Measurements from ENCODE around the gene ASIC2.
A peak's percentile ranks its signal among the peaks of the same experiment; 100 is the strongest.

ASIC2 gene

DNA sequence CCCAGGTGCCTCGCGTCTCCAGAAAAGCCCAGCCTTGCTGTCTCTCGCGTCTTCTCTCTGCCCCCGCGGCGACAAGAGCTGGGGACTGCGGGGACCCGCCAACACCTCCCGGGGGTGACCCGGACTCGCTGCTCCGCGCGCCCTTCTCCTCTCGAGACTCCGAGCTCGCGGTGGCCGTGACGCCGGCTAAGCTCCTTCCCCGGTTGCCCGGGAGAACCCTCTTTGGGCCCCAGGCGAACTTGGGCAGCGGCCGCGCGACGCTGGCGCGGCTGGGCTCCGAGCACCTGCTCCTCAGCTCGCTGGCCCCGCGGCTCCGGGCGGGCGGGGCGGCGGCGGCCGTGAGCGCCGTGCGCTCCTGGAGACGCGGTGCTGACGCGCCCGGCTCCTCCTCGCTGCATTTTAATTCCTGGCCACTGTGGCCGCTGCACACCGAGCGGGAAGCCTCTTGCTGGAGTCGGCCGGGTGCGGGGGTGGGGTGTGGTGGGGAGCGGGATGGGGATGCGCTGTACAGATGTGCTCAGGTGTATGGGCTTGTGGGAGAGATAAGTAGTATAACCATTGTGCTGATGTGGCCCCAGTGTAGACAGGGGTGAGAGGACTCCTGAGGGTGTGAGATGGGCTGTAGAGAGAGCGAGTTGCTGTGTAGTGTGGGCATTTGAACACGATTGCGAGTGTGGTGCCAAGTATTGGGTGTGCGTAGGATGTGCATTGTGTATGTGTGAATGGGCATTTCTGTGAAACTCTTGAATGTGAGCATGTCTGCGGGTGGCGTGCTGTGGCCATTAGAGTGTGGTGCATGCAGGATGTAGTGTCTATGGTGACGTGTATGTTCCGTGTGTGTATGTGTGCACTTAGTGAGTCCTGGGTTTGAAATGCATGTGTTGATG is at the start of gene ASIC2:
ASIC2 (minus strand) TSS at position 315 of the 887 bp plus-strand sequence.
- H3K4me1 ChIP-seq (ENCODE audit: control insufficient read depth, insufficient read depth, low read length) = no peaks in the 10 kb centered on the region
- H3K4me3 ChIP-seq (ENCODE audit: low read depth, low read length) = peak within 1 kb of the TSS; percentile 66
- H3K9ac ChIP-seq (ENCODE audit: low read depth, low read length) = no peak within 1 kb of the TSS

DNA sequence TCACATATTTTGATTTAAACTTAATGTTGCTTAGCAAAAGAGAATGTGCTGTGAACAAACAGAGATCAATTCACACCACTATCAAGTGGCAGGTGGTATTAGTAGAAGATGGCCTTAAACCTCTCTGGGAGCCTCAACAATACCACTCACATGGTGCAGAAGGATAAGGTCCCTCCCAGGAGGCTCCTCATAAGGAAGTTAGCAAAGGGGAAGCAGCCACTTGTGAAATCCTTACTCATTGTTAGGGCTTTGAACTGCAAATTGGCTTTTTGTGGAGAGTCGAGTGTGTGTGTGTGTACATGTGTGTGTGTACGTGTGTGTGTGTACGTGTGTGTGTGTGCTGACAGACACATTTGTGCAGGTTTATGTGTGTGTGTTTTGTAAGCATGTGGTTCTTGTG is 48.9 kb upstream of the ASIC2 start:
- no peak overlapping the region for H3K4me3 ChIP-seq (ENCODE audit: low read depth, low read length)
- H3K27me3 ChIP-seq (ENCODE audit: control insufficient read depth, insufficient read depth, low read length) = peaks cover 4% of the 10 kb centered on the region
- no peaks in the 10 kb centered on the region for H3K9me3 ChIP-seq (ENCODE audit: control insufficient read depth, insufficient read depth, low read length)
- no peak overlapping the region for H3K9ac ChIP-seq (ENCODE audit: low read depth, low read length)
- no peaks in the 10 kb centered on the region for H3K36me3 ChIP-seq (ENCODE audit: control insufficient read depth, insufficient read depth, low read length)
- H3K4me1 ChIP-seq (ENCODE audit: control insufficient read depth, insufficient read depth, low read length) = peaks cover 15% of the 10 kb centered on the region

More for the DNA sequence above, at the start of gene ASIC2:
- H3K9me3 ChIP-seq (ENCODE audit: control insufficient read depth, insufficient read depth, low read length) = no peaks in the 10 kb centered on the region
- no peaks in the 10 kb centered on the region for H3K36me3 ChIP-seq (ENCODE audit: control insufficient read depth, insufficient read depth, low read length)
- H3K27me3 ChIP-seq (ENCODE audit: control insufficient read depth, insufficient read depth, low read length) = peaks cover 49% of the 10 kb centered on the region

DNA sequence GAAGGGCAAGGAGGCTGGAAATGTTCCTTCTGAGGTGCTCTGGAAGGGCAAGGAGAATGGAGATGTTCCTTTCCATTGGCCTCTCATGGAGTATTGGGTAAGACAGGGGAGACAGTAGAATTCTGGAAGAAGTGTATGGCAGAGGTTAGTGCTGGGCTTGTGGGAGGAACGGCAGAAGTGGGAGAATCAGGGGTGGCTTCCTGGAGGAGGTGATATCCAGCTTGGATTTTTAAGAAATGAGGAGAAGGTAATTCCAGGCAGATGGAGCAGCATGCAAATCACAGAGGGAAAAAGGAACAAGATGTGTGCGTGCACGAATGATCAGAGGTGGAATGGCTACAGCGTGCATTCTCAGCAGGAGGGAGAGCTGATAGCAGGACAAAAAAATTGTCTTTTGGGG is 45.1 kb upstream of the ASIC2 start:
- peaks cover under 1% of the 10 kb centered on the region for H3K27me3 ChIP-seq (ENCODE audit: control insufficient read depth, insufficient read depth, low read length)
- peaks cover under 1% of the 10 kb centered on the region for H3K4me1 ChIP-seq (ENCODE audit: control insufficient read depth, insufficient read depth, low read length)
- no peaks in the 10 kb centered on the region for H3K36me3 ChIP-seq (ENCODE audit: control insufficient read depth, insufficient read depth, low read length)
- no peaks in the 10 kb centered on the region for H3K9me3 ChIP-seq (ENCODE audit: control insufficient read depth, insufficient read depth, low read length)
- no peak overlapping the region for H3K4me3 ChIP-seq (ENCODE audit: low read depth, low read length)
- no peak overlapping the region for H3K9ac ChIP-seq (ENCODE audit: low read depth, low read length)

- H3K27me3 ChIP-seq (ENCODE audit: control insufficient read depth, insufficient read depth, low read length) = no peaks in the 10 kb centered on the region
- H3K9me3 ChIP-seq (ENCODE audit: control insufficient read depth, insufficient read depth, low read length) = no peaks in the 10 kb centered on the region
- no peak overlapping the region for H3K4me3 ChIP-seq (ENCODE audit: low read depth, low read length)
- H3K4me1 ChIP-seq (ENCODE audit: control insufficient read depth, insufficient read depth, low read length) = no peaks in the 10 kb centered on the region
- H3K36me3 ChIP-seq (ENCODE audit: control insufficient read depth, insufficient read depth, low read length) = no peaks in the 10 kb centered on the region
- H3K9ac ChIP-seq (ENCODE audit: low read depth, low read length) = no peak overlapping the region
These were observed 42.5 kb upstream of the ASIC2 start for GRCh38 chr17:33335491-33336173.

DNA sequence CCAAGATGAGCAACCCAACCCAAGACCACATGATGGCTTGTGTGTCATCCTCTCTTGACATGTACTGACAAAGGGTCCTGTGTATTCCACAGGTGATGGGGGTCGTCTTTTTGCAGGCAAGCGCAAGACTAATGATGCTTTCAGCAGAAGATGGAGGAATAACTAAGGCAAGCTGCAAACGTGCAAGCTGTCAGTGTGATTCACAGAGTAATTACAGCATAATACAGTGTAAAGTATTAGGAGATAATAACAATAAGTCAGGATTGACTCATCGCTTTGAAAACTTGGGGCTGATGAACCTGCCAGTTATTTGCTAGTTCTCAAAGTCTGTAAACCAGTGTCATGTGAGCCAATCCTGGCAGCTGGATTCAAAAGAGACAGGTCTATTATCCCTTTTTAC is 41.6 kb upstream of the ASIC2 start:
- Histone ChIP-seq H3K9ac (ENCODE audit: low read depth, low read length) (no peak overlapping the region), H3K4me1 (ENCODE audit: control insufficient read depth, insufficient read depth, low read length) (no peaks in the 10 kb centered on the region), H3K36me3 (ENCODE audit: control insufficient read depth, insufficient read depth, low read length) (no peaks in the 10 kb centered on the region), H3K27me3 (ENCODE audit: control insufficient read depth, insufficient read depth, low read length) (no peaks in the 10 kb centered on the region), H3K9me3 (ENCODE audit: control insufficient read depth, insufficient read depth, low read length) (no peaks in the 10 kb centered on the region), H3K4me3 (ENCODE audit: low read depth, low read length) (no peak overlapping the region)

GRCh38 chr17:33330877-33331276 is 37.8 kb upstream of the ASIC2 start:
- Histone ChIP-seq H3K9ac (ENCODE audit: low read depth, low read length) (no peak overlapping the region), H3K4me3 (ENCODE audit: low read depth, low read length) (no peak overlapping the region), H3K36me3 (ENCODE audit: control insufficient read depth, insufficient read depth, low read length) (no peaks in the 10 kb centered on the region), H3K27me3 (ENCODE audit: control insufficient read depth, insufficient read depth, low read length) (no peaks in the 10 kb centered on the region), H3K4me1 (ENCODE audit: control insufficient read depth, insufficient read depth, low read length) (no peaks in the 10 kb centered on the region), H3K9me3 (ENCODE audit: control insufficient read depth, insufficient read depth, low read length) (no peaks in the 10 kb centered on the region)

GRCh38 chr17:33328129-33328528 is 35.0 kb upstream of the ASIC2 start:
- Histone ChIP-seq H3K36me3 (ENCODE audit: control insufficient read depth, insufficient read depth, low read length) (no peaks in the 10 kb centered on the region), H3K9ac (ENCODE audit: low read depth, low read length) (no peak overlapping the region)

DNA sequence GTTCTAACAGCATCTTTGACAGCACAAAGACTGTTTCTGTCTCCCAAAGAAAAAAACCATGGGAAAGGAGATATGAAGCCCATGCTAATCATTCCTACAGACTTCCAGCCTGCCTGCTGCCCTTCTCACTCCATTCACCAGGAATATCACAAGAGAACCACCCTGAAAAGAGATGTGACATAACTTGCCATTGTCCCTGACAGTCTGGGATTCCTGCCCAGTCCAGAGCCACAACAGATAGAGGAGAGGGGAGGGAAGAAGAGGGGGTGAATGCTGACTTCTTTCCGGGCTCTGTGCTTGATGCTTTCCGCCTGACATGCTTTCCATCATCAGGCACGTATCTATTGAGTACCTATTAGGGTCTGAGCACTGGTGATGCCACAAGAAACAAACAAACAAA is 31.6 kb upstream of the ASIC2 start:
- peaks cover 6% of the 10 kb centered on the region for H3K27me3 ChIP-seq (ENCODE audit: control insufficient read depth, insufficient read depth, low read length)
- H3K4me3 ChIP-seq (ENCODE audit: low read depth, low read length) = no peak overlapping the region
- H3K9me3 ChIP-seq (ENCODE audit: control insufficient read depth, insufficient read depth, low read length) = no peaks in the 10 kb centered on the region
- H3K9ac ChIP-seq (ENCODE audit: low read depth, low read length) = no peak overlapping the region
- no peaks in the 10 kb centered on the region for H3K36me3 ChIP-seq (ENCODE audit: control insufficient read depth, insufficient read depth, low read length)
- H3K4me1 ChIP-seq (ENCODE audit: control insufficient read depth, insufficient read depth, low read length) = no peaks in the 10 kb centered on the region

More at GRCh38 chr17:33328129-33328528, 35.0 kb upstream of the ASIC2 start:
- Histone ChIP-seq H3K4me3 (ENCODE audit: low read depth, low read length) (no peak overlapping the region), H3K9me3 (ENCODE audit: control insufficient read depth, insufficient read depth, low read length) (no peaks in the 10 kb centered on the region), H3K4me1 (ENCODE audit: control insufficient read depth, insufficient read depth, low read length) (no peaks in the 10 kb centered on the region), H3K27me3 (ENCODE audit: control insufficient read depth, insufficient read depth, low read length) (peaks cover 6% of the 10 kb centered on the region)

DNA sequence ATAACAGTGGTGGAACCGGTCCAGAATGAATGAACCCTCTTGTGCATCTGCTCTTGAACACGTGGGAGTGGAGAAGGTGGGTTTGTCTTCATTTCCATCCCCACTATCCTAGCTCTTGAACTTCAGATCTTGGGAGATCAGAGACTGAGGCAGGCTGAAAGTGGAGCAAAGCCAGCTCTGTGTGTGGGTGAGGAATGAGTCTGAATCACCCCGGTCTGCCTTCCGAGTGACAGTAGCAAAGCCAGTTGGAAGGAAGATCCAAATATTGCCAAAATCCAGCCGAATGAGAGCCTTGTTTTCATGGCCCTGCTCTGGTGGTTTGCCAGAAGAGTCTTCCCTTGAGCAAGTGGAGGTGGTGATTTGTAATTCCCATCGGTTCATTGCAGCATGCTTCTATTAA is 29.0 kb upstream of the ASIC2 start:
- no peaks in the 10 kb centered on the region for H3K9me3 ChIP-seq (ENCODE audit: control insufficient read depth, insufficient read depth, low read length)
- H3K27me3 ChIP-seq (ENCODE audit: control insufficient read depth, insufficient read depth, low read length) = peaks cover 6% of the 10 kb centered on the region
- H3K4me1 ChIP-seq (ENCODE audit: control insufficient read depth, insufficient read depth, low read length) = peaks cover 3% of the 10 kb centered on the region
- no peaks in the 10 kb centered on the region for H3K36me3 ChIP-seq (ENCODE audit: control insufficient read depth, insufficient read depth, low read length)
- H3K4me3 ChIP-seq (ENCODE audit: low read depth, low read length) = no peak overlapping the region
- H3K9ac ChIP-seq (ENCODE audit: low read depth, low read length) = no peak overlapping the region

DNA sequence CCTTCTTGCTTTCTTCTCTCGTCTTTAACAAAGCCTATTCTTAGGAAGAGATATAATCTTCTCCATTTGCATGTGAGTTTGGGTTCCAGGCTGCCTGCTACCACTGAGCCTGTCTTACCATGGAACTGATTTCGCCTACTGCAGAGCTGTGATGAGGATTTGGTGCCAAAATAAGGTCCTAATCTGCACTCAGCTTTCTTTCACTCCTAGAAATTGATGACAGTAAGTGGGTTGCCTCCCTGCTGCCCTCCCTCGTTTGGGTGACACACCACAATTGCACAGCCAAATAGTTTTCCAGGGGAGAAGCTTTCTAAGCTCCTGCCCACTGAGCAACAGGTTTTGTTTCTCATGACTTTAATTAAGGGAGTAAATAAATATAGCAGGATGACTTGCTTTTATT is 25.1 kb upstream of the ASIC2 start:
- no peak overlapping the region for H3K9ac ChIP-seq (ENCODE audit: low read depth, low read length)
- H3K9me3 ChIP-seq (ENCODE audit: control insufficient read depth, insufficient read depth, low read length) = no peaks in the 10 kb centered on the region
- H3K4me1 ChIP-seq (ENCODE audit: control insufficient read depth, insufficient read depth, low read length) = peaks cover 3% of the 10 kb centered on the region
- no peak overlapping the region for H3K4me3 ChIP-seq (ENCODE audit: low read depth, low read length)
- H3K27me3 ChIP-seq (ENCODE audit: control insufficient read depth, insufficient read depth, low read length) = no peaks in the 10 kb centered on the region
- no peaks in the 10 kb centered on the region for H3K36me3 ChIP-seq (ENCODE audit: control insufficient read depth, insufficient read depth, low read length)

DNA sequence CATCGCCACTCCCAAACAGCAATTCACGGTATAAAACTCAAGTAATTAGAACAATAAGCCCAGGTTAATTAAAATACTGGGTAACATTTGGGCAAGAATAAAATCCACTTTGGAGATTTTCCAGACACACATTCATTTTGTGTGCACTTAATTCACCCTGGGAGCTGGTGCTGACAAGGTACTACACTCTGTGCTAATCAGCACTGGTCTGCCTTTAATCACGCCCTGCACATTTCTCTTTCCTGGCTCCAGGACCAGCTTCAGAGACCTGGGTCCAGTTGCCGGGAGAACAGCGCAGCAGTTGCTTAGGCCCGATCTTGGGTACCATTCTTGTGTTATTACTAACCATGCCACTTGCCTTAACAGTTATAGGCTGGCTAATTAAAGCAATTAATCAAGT is 23.7 kb upstream of the ASIC2 start:
- H3K4me3 ChIP-seq (ENCODE audit: low read depth, low read length) = no peak overlapping the region
- H3K9me3 ChIP-seq (ENCODE audit: control insufficient read depth, insufficient read depth, low read length) = no peaks in the 10 kb centered on the region
- no peaks in the 10 kb centered on the region for H3K27me3 ChIP-seq (ENCODE audit: control insufficient read depth, insufficient read depth, low read length)
- H3K4me1 ChIP-seq (ENCODE audit: control insufficient read depth, insufficient read depth, low read length) = peaks cover 3% of the 10 kb centered on the region
- H3K9ac ChIP-seq (ENCODE audit: low read depth, low read length) = no peak overlapping the region
- no peaks in the 10 kb centered on the region for H3K36me3 ChIP-seq (ENCODE audit: control insufficient read depth, insufficient read depth, low read length)

GRCh38 chr17:33310296-33310695 is 17.2 kb upstream of the ASIC2 start:
- H3K9ac ChIP-seq (ENCODE audit: low read depth, low read length) = no peak overlapping the region
- no peak overlapping the region for H3K4me3 ChIP-seq (ENCODE audit: low read depth, low read length)
- no peaks in the 10 kb centered on the region for H3K4me1 ChIP-seq (ENCODE audit: control insufficient read depth, insufficient read depth, low read length)
- H3K36me3 ChIP-seq (ENCODE audit: control insufficient read depth, insufficient read depth, low read length) = no peaks in the 10 kb centered on the region
- H3K27me3 ChIP-seq (ENCODE audit: control insufficient read depth, insufficient read depth, low read length) = peaks cover 11% of the 10 kb centered on the region
- no peaks in the 10 kb centered on the region for H3K9me3 ChIP-seq (ENCODE audit: control insufficient read depth, insufficient read depth, low read length)
